HG03064 (cell line): Measurements from ENCODE around the gene IDUA.

Experiments
- ATAC-seq: cut with Tn5 transposase; IDR thresholded peaks from one replicate; pipeline ENCODE4 v1.9.1; 2021; ENCODE audit warnings: low read depth; ENCODE audit not compliant: unreplicated experiment

IDUA gene

DNA sequence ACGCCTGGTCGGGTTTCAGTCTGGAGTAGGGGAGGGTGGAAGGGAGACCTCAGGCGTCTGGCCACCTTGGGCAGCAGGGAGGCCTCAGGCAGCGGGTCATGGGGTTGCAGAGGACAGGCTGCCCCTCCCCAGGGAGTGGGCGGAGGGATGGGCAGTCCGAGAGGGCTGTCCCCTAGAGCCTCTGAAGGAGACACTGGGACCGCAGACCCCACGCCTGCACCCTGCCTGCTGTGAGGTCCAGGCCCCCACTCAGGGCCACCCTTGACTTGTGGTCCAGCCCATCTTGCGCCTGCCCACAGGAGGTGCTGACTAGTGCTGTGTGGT, 41.0 kb downstream of the IDUA start:
- ATAC-seq: no peak

- ATAC-seq: no peak
Observed at GRCh38 chr4:1028574-1029220, 41.9 kb downstream of the IDUA start.

- ATAC-seq: no peak
Observed at GRCh38 chr4:1029529-1029928, 42.7 kb downstream of the IDUA start.

- ATAC-seq: no peak
Observed at GRCh38 chr4:1030031-1030430, 43.2 kb downstream of the IDUA start.

- ATAC-seq: no peak
Observed at GRCh38 chr4:1030559-1030958, 43.7 kb downstream of the IDUA start.

GRCh38 chr4:1031346-1031745, 44.5 kb downstream of the IDUA start:
- ATAC-seq: no peak

DNA sequence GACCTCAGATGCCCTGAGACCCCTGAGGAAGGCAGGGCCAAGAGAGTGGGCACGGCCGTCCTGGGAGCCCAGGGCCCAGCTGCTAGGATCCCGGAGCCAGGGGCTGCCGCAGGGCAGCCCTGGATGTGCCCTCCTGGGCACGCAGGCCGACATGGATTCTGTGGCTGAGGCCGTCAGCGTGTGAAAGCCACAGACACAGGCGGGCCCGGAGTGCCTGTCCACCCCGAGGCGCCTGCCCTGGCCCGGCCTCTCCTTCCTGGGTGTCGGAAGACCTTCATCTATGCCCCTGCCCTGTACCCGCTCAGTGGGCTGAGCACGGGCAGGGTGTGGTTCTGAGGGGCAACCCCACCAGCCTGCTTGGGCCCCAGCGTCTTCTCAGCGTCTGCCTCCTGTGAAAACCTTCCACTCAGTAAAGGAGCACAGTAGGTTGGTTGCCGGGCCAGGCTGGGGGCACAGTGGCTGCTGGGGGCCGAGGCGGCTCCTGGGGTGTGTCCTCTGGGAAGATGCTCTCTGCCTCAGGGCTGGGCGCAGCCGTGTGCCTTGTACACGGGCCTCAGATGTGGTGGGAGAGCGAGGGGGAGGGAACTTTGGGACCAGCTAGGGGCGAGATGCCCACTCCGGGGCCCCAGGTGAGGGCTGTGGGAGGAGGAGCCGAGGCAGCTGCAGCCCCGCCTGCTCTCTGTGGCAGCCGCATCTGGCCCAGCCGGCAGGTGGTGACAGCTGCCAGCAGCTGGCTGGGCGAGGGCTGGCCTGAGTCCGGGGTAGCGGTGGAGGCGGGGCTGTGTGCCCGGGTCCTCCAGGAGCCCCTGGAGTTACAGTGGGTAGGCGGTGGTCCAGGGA, 45.3 kb downstream of the IDUA start:
- no peak for ATAC-seq

- no peak for ATAC-seq
Observed at GRCh38 chr4:1032861-1033260, 46.0 kb downstream of the IDUA start.

DNA sequence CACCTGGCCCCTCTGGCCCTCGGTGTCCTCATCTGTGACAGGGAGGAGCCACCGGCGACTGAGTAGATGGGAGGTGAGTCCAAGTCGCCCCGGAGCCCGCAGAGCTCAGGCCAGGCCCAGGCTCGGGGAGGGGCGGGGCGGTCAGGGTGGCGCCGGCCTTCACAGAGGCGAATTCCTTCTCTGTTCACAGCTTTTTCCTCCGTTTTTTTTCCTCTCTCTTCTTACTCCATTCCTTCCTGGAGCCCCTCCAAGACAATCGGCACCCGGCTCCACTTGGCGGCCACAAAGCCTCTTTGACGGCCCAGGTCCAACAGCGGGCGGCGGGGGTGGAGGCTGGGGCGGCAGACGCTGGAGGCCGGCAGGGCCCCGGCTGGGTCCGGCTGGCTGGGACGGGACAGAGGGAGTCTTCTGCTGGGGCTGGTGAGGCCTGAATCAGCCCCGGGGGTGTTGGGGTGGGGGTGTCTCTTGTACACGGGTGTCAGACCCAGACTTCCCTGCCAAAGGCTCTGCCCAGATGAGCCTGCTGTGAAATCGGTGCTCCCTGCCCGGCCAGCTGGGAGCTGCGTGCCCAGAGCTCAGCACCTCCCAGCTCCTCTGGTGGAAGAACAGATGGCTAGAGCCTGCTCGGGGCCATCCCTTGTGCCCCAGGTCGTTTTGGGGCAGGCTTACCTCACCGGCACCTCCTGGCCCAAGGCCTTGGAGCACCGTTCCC, 47.2 kb downstream of the IDUA start:
- ATAC-seq: no peak

GRCh38 chr4:1035510-1035909, 48.7 kb downstream of the IDUA start:
- no peak for ATAC-seq

DNA sequence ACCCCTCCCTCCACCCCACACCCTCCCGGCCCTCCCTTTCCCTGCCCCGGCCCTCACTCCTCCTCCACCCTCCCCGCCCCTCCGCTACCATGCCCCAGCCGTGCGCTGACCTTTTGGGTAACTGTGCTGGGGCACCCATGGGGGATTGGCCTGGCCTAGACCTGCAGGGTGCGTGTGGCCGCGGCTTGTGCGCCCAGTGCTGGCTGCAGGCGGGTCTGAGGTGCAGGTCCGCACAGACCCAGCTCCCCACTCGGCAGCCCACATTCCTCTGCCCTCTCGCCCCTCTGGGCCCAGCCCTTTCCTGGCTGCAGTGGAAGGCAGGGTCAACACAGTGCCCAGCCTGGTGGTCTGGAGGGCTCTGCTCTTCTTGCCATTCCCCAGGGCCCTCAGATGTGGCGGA, 49.3 kb downstream of the IDUA start:
- ATAC-seq: no peak

- ATAC-seq: no peak
Observed at GRCh38 chr4:1036976-1037810, 50.3 kb downstream of the IDUA start.

DNA sequence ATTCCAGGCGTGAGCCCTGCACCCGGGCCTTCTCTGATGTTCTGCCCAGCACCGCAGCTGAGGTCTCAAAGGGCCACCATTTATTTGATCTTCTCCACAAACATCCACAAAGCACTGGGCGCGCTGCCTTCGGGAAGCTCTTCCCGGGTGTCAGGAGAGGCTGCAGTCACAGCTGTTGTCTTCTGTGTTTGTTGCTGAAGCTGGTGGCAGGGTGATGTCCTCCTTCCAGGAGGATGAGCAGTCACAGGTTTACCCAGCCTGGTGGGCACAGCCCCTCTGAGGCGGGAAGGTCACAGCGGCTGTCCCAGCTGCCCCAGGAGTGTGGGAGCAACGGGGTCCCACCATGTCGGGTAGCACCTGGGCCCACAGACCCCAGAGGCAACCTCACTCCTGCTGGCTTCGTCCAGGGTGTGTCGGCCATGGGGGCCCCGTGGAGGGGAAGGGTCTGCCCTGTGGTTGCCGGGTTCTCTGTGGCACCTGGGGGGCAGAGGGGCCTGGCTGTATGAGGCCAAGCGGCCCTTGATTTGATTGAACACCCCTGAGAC, 52.2 kb downstream of the IDUA start:
- ATAC-seq: no peak

GRCh38 chr4:1039493-1040343, 52.9 kb downstream of the IDUA start:
- ATAC-seq: no peak

GRCh38 chr4:1040344-1041146, 53.7 kb downstream of the IDUA start:
- ATAC-seq: no peak

GRCh38 chr4:1041147-1041935, 54.5 kb downstream of the IDUA start:
- no peak for ATAC-seq

GRCh38 chr4:1041936-1042330, 55.1 kb downstream of the IDUA start:
- ATAC-seq: no peak
